ENCODE results near the gene ZMYND8. TPM values are rescaled to one million over a fixed set of nuclear protein-coding genes. Genes with fewer than 3 reads are reported as not detected.
A peak's percentile ranks its signal among the peaks of the same experiment; 100 is the strongest.
"Not testable (repeated sequence)": the region's sequence is repeated elsewhere in the genome, so short reads cannot be mapped to it uniquely, and the experiment has no call there.

Gene ZMYND8
- total and polyA plus RNA-seq, 2 donors = 14.8 to 28.5 TPM

DNA sequence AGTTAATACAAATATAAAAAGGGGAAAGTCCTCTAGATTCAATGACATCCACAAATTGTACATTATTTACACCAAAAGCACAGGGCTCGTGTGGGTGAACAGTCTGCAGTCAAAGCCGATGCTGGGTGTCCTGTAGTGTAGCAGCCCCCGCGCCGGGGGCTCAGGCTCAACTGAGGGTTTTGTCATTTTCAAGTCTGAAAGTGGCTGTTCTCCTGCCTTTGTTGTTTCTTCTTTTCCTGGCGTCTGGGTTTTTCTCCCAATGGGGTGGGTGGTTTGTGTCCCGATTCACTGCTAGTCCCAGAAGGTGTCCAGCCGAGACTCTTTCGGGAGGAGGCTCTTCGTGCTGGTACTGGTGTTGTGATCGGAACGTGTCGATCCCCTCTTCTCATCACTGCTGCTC, 146.0 kb downstream of the ZMYND8 start:
- WGBS = over 99% methylated on average over 13 of the region's 13 CpGs
- H3K27ac ChIP-seq (ENCODE audit: low read depth in 1 of 2, low read length in 1 of 2) = no peak overlapping the region
- no peak for DNase-seq (ENCODE audit: low read depth in 6 of 9, low spot score in 9 of 9)

DNA sequence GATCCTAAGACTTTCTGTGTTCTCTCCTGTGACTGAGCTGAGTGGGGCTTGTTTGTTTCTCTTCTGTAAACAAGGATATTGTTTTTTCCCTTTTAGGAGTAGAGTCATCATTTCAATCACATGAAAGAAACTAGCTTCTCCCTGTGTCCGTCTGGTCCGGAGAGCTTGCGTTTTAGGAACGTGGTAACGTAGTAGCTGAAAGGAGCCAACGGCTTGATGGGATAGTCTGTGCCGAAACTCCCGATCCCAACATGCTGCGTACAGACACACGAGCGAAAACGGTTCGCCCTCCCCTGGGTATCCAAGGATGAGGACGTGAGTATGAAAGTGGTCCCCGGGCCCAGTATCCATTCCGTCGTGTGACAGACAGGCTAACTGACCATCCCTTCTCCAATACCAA, 146.5 kb downstream of the ZMYND8 start:
- Histone ChIP-seq H3K27me3 (ENCODE audit: control insufficient read depth in 2 of 2, insufficient read depth in 1 of 2, low read length in 1 of 2) (no peaks in the 10 kb centered on the region), H3K27ac (ENCODE audit: low read depth in 1 of 2, low read length in 1 of 2) (no peak overlapping the region), H3K36me3 (ENCODE audit: control insufficient read depth in 2 of 2, insufficient read depth in 2 of 2, low read length in 1 of 2) (peaks cover 51% of the 10 kb centered on the region in 2 donors), H3K4me3 (ENCODE audit: low read length in 2 of 2) (no peak overlapping the region), H3K4me1 (ENCODE audit: control insufficient read depth in 2 of 2, insufficient read depth in 2 of 2, low read length in 2 of 2) (no peaks in the 10 kb centered on the region), H3K9me3 (ENCODE audit: control insufficient read depth in 2 of 2, insufficient read depth in 1 of 2, low read length in 1 of 2) (no peaks in the 10 kb centered on the region)
- no peak for DNase-seq (ENCODE audit: low read depth in 6 of 9, low spot score in 9 of 9)
- 97% methylated on average over 17 of the region's 17 CpGs for WGBS

More for the DNA sequence above, 146.0 kb downstream of the ZMYND8 start:
- H3K36me3 ChIP-seq (ENCODE audit: control insufficient read depth in 2 of 2, insufficient read depth in 2 of 2, low read length in 1 of 2) = peaks cover 52 to 55% of the 10 kb centered on the region in 2 donors
- no peak overlapping the region for H3K4me3 ChIP-seq (ENCODE audit: low read length in 2 of 2)
- H3K9me3 ChIP-seq (ENCODE audit: control insufficient read depth in 2 of 2, insufficient read depth in 1 of 2, low read length in 1 of 2) = no peaks in the 10 kb centered on the region
- no peaks in the 10 kb centered on the region for H3K4me1 ChIP-seq (ENCODE audit: control insufficient read depth in 2 of 2, insufficient read depth in 2 of 2, low read length in 2 of 2)
- H3K27me3 ChIP-seq (ENCODE audit: control insufficient read depth in 2 of 2, insufficient read depth in 1 of 2, low read length in 1 of 2) = no peaks in the 10 kb centered on the region

DNA sequence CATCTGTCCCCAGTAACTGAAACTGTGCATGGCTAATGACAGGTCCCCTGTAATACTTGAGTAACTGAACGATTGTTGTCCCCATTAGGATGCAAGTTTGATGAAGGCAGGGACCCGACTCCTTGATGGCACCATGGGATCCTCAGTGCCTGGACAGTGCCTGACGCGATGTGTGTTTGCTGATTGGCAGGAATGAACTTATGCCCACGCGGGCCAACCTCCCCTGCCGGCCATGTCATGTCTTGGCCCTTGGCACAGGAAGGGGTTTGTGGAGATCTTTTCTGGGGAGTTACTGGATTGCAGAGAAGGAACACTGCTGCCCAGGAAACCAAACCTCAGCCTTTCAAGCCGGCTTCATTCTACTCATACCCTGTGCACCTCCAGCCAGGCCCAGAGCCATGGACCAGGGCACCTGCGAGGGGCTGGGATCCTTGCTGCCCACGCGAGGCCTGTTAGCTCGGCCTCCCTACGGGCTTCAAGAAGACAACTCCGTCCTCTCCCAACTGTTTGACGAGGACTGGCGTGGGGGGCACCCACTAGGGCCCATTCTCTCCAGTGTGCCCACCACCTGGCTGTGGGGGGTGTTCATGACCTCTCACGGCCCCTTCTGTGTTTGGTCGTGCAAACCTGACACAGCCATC, 147.8 kb downstream of the ZMYND8 start:
- Histone ChIP-seq H3K27ac (ENCODE audit: low read depth in 1 of 2, low read length in 1 of 2) (no peak overlapping the region), H3K4me1 (ENCODE audit: control insufficient read depth in 2 of 2, insufficient read depth in 2 of 2, low read length in 2 of 2) (no peaks in the 10 kb centered on the region), H3K4me3 (ENCODE audit: low read length in 2 of 2) (no peak overlapping the region), H3K36me3 (ENCODE audit: control insufficient read depth in 2 of 2, insufficient read depth in 2 of 2, low read length in 1 of 2) (peaks cover 39 to 42% of the 10 kb centered on the region in 2 donors), H3K27me3 (ENCODE audit: control insufficient read depth in 2 of 2, insufficient read depth in 1 of 2, low read length in 1 of 2) (no peaks in the 10 kb centered on the region), H3K9me3 (ENCODE audit: control insufficient read depth in 2 of 2, insufficient read depth in 1 of 2, low read length in 1 of 2) (no peaks in the 10 kb centered on the region)
- 98% methylated on average over 18 of the region's 18 CpGs for WGBS
- DNase-seq (ENCODE audit: low read depth in 6 of 9, low spot score in 9 of 9) = no peak

DNA sequence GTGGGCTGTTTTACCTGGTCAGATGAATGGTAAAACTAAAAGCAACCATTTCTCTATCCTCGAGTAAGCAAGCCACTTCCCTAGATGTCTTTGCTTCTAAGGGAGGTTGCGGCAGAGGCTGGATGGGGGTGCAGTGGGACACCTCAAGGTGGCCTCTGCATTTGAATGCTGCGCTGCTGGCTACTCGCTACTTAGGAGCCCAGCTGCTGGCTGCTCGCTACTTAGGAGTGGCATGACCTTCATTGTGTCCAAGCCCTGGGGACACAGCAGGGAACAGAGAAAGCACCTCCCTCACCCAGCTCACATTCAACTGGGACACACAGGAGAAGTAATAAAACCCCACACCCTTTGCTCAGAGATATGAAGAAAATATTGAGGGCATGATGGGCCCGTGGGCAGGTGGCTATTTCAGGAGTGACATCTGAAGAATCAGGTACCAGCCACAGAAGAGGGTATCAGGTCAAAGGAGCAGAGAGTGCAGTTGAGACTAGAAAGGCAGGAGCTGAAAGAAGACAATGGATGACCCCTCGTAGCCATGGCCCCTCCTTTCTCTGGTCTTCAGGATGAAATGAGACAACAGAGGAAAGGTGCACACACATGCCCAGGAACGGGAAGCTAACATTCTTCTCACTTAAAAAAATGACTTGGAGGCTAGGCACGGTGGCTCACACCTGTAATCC, 149.4 kb downstream of the ZMYND8 start:
- no peak overlapping the region for H3K27ac ChIP-seq (ENCODE audit: low read depth in 1 of 2, low read length in 1 of 2)
- H3K9me3 ChIP-seq (ENCODE audit: control insufficient read depth in 2 of 2, insufficient read depth in 1 of 2, low read length in 1 of 2) = no peaks in the 10 kb centered on the region
- no peak for DNase-seq (ENCODE audit: low read depth in 6 of 9, low spot score in 9 of 9)
- 96% methylated on average over 9 of the region's 9 CpGs for WGBS
- no peak overlapping the region for H3K4me3 ChIP-seq (ENCODE audit: low read length in 2 of 2)
- no peaks in the 10 kb centered on the region for H3K4me1 ChIP-seq (ENCODE audit: control insufficient read depth in 2 of 2, insufficient read depth in 2 of 2, low read length in 2 of 2)
- H3K27me3 ChIP-seq (ENCODE audit: control insufficient read depth in 2 of 2, insufficient read depth in 1 of 2, low read length in 1 of 2) = no peaks in the 10 kb centered on the region
- H3K36me3 ChIP-seq (ENCODE audit: control insufficient read depth in 2 of 2, insufficient read depth in 2 of 2, low read length in 1 of 2) = peaks cover 27 to 34% of the 10 kb centered on the region in 2 donors

DNA sequence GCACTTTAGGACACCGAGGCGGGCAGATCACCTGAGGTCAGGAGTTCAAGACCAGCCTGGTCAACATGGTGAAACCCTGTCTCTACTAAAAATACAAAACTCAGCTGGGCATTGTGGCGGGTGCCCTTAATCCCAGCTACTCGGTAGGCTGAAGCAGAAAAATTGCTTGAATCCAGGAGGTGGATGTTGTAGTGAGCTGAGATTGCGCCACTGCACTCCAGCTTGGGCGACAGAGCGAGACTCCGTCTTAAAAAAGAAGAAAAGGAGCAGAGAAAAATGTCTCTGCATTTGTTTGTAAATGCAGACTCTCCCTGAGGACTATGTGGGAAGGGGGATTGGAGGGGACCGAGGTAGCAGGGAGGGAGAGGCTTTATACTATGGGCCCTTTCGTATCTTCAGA, 149.9 kb downstream of the ZMYND8 start:
- not testable (repeated sequence) for H3K27ac ChIP-seq (ENCODE audit: low read depth in 1 of 2, low read length in 1 of 2); H3K4me3 ChIP-seq (ENCODE audit: low read length in 2 of 2); DNase-seq (ENCODE audit: low read depth in 6 of 9, low spot score in 9 of 9); H3K4me1 ChIP-seq (ENCODE audit: control insufficient read depth in 2 of 2, insufficient read depth in 2 of 2, low read length in 2 of 2); H3K27me3 ChIP-seq (ENCODE audit: control insufficient read depth in 2 of 2, insufficient read depth in 1 of 2, low read length in 1 of 2); H3K9me3 ChIP-seq (ENCODE audit: control insufficient read depth in 2 of 2, insufficient read depth in 1 of 2, low read length in 1 of 2)
- WGBS = 97% methylated on average over 10 of the region's 10 CpGs
- peaks cover 23 to 29% of the 10 kb centered on the region in 2 donors for H3K36me3 ChIP-seq (ENCODE audit: control insufficient read depth in 2 of 2, insufficient read depth in 2 of 2, low read length in 1 of 2)

DNA sequence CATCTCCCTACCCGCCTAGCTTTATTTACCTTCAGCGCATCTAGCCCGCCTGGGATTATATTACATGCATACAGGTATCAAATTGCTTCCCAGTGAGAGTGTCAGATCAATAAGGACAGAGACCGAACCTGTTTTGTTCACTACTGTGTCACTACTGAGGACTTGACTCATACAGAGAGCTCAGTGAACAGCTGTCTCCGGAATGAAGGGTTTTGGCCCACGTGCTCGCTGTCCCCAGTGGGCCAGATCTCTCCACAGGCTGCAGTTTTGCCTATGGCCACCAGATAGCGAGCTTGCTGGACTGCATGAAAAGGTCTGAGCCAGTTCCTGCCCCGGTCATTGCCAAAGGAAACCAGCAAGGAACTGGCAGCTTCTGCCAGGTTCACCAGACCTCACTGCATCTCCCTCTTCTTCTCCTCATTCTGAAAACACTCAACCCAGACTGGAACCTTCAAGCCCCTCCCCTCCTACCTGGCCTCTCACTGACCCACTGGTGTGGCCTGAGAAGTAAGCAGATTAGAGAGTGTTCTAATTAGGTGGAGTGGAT, 150.8 kb downstream of the ZMYND8 start:
- H3K4me1 ChIP-seq (ENCODE audit: control insufficient read depth in 2 of 2, insufficient read depth in 2 of 2, low read length in 2 of 2) = no peaks in the 10 kb centered on the region
- H3K27ac ChIP-seq (ENCODE audit: low read depth in 1 of 2, low read length in 1 of 2) = no peak overlapping the region
- no peak overlapping the region for H3K4me3 ChIP-seq (ENCODE audit: low read length in 2 of 2)
- WGBS = 71% methylated on average over 9 of the region's 9 CpGs
- no peaks in the 10 kb centered on the region for H3K27me3 ChIP-seq (ENCODE audit: control insufficient read depth in 2 of 2, insufficient read depth in 1 of 2, low read length in 1 of 2)
- DNase-seq (ENCODE audit: low read depth in 6 of 9, low spot score in 9 of 9) = peak in 4 of 9 donors; percentile 19 to 44 (median 27)
- peaks cover 14 to 20% of the 10 kb centered on the region in 2 donors for H3K36me3 ChIP-seq (ENCODE audit: control insufficient read depth in 2 of 2, insufficient read depth in 2 of 2, low read length in 1 of 2)
- H3K9me3 ChIP-seq (ENCODE audit: control insufficient read depth in 2 of 2, insufficient read depth in 1 of 2, low read length in 1 of 2) = no peaks in the 10 kb centered on the region

- H3K27ac ChIP-seq (ENCODE audit: low read depth in 1 of 2, low read length in 1 of 2) = not testable (repeated sequence)
- 95% methylated on average over 11 of the region's 11 CpGs for WGBS
Measured at GRCh38 chr20:47204850-47205122, 151.7 kb downstream of the ZMYND8 start.

GRCh38 chr20:47204008-47204849, 152.3 kb downstream of the ZMYND8 start:
- H3K27me3 ChIP-seq (ENCODE audit: control insufficient read depth in 2 of 2, insufficient read depth in 1 of 2, low read length in 1 of 2) = no peaks in the 10 kb centered on the region
- no peaks in the 10 kb centered on the region for H3K4me1 ChIP-seq (ENCODE audit: control insufficient read depth in 2 of 2, insufficient read depth in 2 of 2, low read length in 2 of 2)
- H3K4me3 ChIP-seq (ENCODE audit: low read length in 2 of 2) = no peak overlapping the region
- peaks cover 6 to 8% of the 10 kb centered on the region in 2 donors for H3K36me3 ChIP-seq (ENCODE audit: control insufficient read depth in 2 of 2, insufficient read depth in 2 of 2, low read length in 1 of 2)
- H3K9me3 ChIP-seq (ENCODE audit: control insufficient read depth in 2 of 2, insufficient read depth in 1 of 2, low read length in 1 of 2) = no peaks in the 10 kb centered on the region
- WGBS = 93% methylated on average over 12 of the region's 12 CpGs
- no peak overlapping the region for H3K27ac ChIP-seq (ENCODE audit: low read depth in 1 of 2, low read length in 1 of 2)
- no peak for DNase-seq (ENCODE audit: low read depth in 6 of 9, low spot score in 9 of 9)

More at GRCh38 chr20:47204850-47205122, 151.7 kb downstream of the ZMYND8 start:
- H3K36me3 ChIP-seq (ENCODE audit: control insufficient read depth in 2 of 2, insufficient read depth in 2 of 2, low read length in 1 of 2) = peaks cover 6 to 11% of the 10 kb centered on the region in 2 donors
- H3K27me3 ChIP-seq (ENCODE audit: control insufficient read depth in 2 of 2, insufficient read depth in 1 of 2, low read length in 1 of 2); DNase-seq (ENCODE audit: low read depth in 6 of 9, low spot score in 9 of 9); H3K4me3 ChIP-seq (ENCODE audit: low read length in 2 of 2); H3K9me3 ChIP-seq (ENCODE audit: control insufficient read depth in 2 of 2, insufficient read depth in 1 of 2, low read length in 1 of 2); H3K4me1 ChIP-seq (ENCODE audit: control insufficient read depth in 2 of 2, insufficient read depth in 2 of 2, low read length in 2 of 2): not testable (repeated sequence)
